GM12801 (cell line): ENCODE data around the gene MYADM.

ENCODE experiments used
- CTCF ChIP-seq: IDR thresholded peaks from one replicate; pipeline ENCODE4 v1.5.1; 2011; ENCODE audit warnings: control low read depth; ENCODE audit not compliant: insufficient read length; ENCODE audit errors: extremely low read depth

The MYADM gene

GRCh38 chr19:53917356-53917755 lies 49.7 kb downstream of the MYADM start:
- TF ChIP-seq CTCF = no peak
